Spinal cord (tissue), 10 donors: ENCODE data around the gene PGP. TPM values are rescaled to one million over a fixed set of nuclear protein-coding genes. Genes with fewer than 3 reads are reported as not detected.

Experiments used
- DNase-seq, 6 donors: peaks; one replicate each; pipeline versions ENCODE4 v3.0.0 to v3.0.0-alpha.2; 2013 to 2015; ENCODE audit warnings: low spot score in 6 of 6, low read depth in 4 of 6
- H3K27ac ChIP-seq: one replicate; pipeline ENCODE4 v1.5.1; 2013; ENCODE audit warnings: low read depth, low read length, control low read depth
- H3K27me3 ChIP-seq: one replicate; pipeline ENCODE4 v1.6.1; 2013; ENCODE audit warnings: low read length; ENCODE audit not compliant: control insufficient read depth, insufficient read depth
- H3K36me3 ChIP-seq: one replicate; pipeline ENCODE4 v1.6.1; 2013; ENCODE audit warnings: low read length; ENCODE audit not compliant: control insufficient read depth, insufficient read depth
- H3K4me1 ChIP-seq: one replicate; pipeline ENCODE4 v1.6.1; 2013; ENCODE audit warnings: low read length; ENCODE audit not compliant: control insufficient read depth, insufficient read depth
- H3K4me3 ChIP-seq: one replicate; pipeline ENCODE4 v1.5.1; 2013; ENCODE audit warnings: low read depth, low read length, control low read depth
- H3K9me3 ChIP-seq: one replicate; pipeline ENCODE4 v1.6.1; 2013; ENCODE audit warnings: low read length; ENCODE audit not compliant: control insufficient read depth, insufficient read depth
- WGBS: methylation state at CpG from one replicate; pipeline ENCODE4 v1.1.5; 2013; ENCODE audit warnings: missing lambda C conversion rate; ENCODE audit not compliant: insufficient coverage; 5-methylcytosine and 5-hydroxymethylcytosine counted together
- polyA plus RNA-seq, 2 donors: library from polyadenylated mRNA; unstranded; fragments of 120-200 nt; gene quantifications; one replicate each; pipeline ENCODE4 v1.2.1, GENCODE V29; 2013; ENCODE audit not compliant: insufficient read length in 2 of 2
- total RNA-seq, 2 donors: library from RNA; depleted of rRNA in 1 of 2; stranded (reverse); fragments of 120-200 nt in 1 of 2; fragments of >200 nt in 1 of 2; gene quantifications; one replicate each; pipeline versions ENCODE4 v1.2.3 to v1.2.4, GENCODE V29; 2013 to 2014
- donor health status: healthy.

PGP gene
- total and polyA plus RNA-seq, 4 donors, result 15.9 to 35.7 (median 21.8) TPM

GRCh38 chr16:2171601-2172178, 43.0 kb downstream of the PGP start:
- H3K4me3 ChIP-seq, result no peak overlapping the region
- no peaks in the 10 kb centered on the region for H3K9me3 ChIP-seq
- no peaks in the 10 kb centered on the region for H3K27me3 ChIP-seq
- no peak overlapping the region for H3K27ac ChIP-seq
- DNase-seq, result no peak
- peaks cover 100% of the 10 kb centered on the region for H3K36me3 ChIP-seq
- 95% methylated on average over 27 of the region's 28 CpGs for WGBS
- peaks cover 8% of the 10 kb centered on the region for H3K4me1 ChIP-seq

DNA sequence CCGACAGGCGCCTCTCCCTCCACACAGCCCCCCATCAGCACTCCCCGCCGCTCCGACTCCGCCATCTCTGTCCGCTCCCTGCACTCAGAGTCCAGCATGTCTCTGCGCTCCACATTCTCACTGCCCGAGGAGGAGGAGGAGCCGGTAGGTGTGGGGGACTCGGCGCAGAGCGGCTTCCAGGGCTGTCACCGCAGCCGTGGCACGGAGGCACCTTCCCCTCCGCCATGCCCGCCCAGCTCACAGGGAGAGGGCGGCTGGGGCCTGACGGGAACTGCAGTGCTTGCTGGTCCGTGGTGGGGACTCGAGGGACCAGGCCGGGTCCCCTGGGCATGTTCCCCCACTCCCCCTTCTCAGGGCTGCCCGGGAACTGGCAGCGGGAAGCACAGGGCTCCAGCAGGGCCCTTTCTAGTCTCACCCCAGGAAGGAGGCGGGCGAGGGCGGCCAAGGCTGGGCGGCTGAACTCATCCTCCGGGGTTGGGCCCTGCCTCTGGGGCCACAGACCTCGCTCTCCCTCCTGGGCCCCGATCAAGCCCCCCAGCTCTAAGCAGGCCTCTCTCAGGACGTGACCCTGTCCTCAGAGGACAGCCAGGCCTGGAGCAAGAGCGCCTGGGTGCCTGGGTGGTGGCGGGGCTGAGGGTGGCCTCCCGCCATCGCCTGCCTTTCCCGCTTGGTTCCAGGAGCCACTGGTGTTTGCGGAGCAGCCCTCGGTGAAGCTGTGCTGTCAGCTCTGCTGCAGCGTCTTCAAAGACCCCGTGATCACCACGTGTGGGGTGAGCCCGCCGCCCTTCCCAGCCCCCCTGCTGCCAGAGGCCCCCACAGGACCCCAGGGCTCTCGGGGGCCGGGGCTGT, 43.8 kb downstream of the PGP start:
- no peaks in the 10 kb centered on the region for H3K9me3 ChIP-seq
- no peak overlapping the region for H3K4me3 ChIP-seq
- H3K4me1 ChIP-seq, result peaks cover 8% of the 10 kb centered on the region
- H3K27me3 ChIP-seq, result no peaks in the 10 kb centered on the region
- H3K36me3 ChIP-seq, result peaks cover 100% of the 10 kb centered on the region
- DNase-seq, result no peak
- WGBS, result 93% methylated on average over 43 of the region's 47 CpGs
- no peak overlapping the region for H3K27ac ChIP-seq

GRCh38 chr16:2170080-2170479, 44.6 kb downstream of the PGP start:
- H3K4me1 ChIP-seq, result peaks cover 8% of the 10 kb centered on the region
- no peaks in the 10 kb centered on the region for H3K9me3 ChIP-seq
- no peak for DNase-seq
- H3K36me3 ChIP-seq, result peaks cover 100% of the 10 kb centered on the region
- H3K27ac ChIP-seq, result no peak overlapping the region
- WGBS, result 87% methylated on average over 12 of the region's 18 CpGs
- no peak overlapping the region for H3K4me3 ChIP-seq
- no peaks in the 10 kb centered on the region for H3K27me3 ChIP-seq

- no peak for DNase-seq
- Histone ChIP-seq H3K36me3 (peaks cover 96% of the 10 kb centered on the region), H3K4me1 (peaks cover 11% of the 10 kb centered on the region), H3K27me3 (no peaks in the 10 kb centered on the region), H3K27ac (no peak overlapping the region), H3K4me3 (no peak overlapping the region), H3K9me3 (no peaks in the 10 kb centered on the region)
- WGBS, result 95% methylated on average over 16 of the region's 18 CpGs
These were observed 47.5 kb downstream of the PGP start for GRCh38 chr16:2167068-2167638.

GRCh38 chr16:2166263-2167067, 48.2 kb downstream of the PGP start:
- no peak overlapping the region for H3K4me3 ChIP-seq
- WGBS, result 92% methylated on average over 14 of the region's 17 CpGs
- H3K27me3 ChIP-seq, result no peaks in the 10 kb centered on the region
- no peaks in the 10 kb centered on the region for H3K9me3 ChIP-seq
- no peak overlapping the region for H3K27ac ChIP-seq
- peaks cover 18% of the 10 kb centered on the region for H3K4me1 ChIP-seq
- no peak for DNase-seq
- H3K36me3 ChIP-seq, result peaks cover 96% of the 10 kb centered on the region

GRCh38 chr16:2165861-2166260, 48.8 kb downstream of the PGP start:
- 98% methylated on average over 11 of the region's 12 CpGs for WGBS
- Histone ChIP-seq H3K27me3 (no peaks in the 10 kb centered on the region), H3K4me1 (peaks cover 24% of the 10 kb centered on the region), H3K4me3 (no peak overlapping the region), H3K9me3 (no peaks in the 10 kb centered on the region), H3K36me3 (peaks cover 95% of the 10 kb centered on the region), H3K27ac (no peak overlapping the region)
- DNase-seq, result no peak

DNA sequence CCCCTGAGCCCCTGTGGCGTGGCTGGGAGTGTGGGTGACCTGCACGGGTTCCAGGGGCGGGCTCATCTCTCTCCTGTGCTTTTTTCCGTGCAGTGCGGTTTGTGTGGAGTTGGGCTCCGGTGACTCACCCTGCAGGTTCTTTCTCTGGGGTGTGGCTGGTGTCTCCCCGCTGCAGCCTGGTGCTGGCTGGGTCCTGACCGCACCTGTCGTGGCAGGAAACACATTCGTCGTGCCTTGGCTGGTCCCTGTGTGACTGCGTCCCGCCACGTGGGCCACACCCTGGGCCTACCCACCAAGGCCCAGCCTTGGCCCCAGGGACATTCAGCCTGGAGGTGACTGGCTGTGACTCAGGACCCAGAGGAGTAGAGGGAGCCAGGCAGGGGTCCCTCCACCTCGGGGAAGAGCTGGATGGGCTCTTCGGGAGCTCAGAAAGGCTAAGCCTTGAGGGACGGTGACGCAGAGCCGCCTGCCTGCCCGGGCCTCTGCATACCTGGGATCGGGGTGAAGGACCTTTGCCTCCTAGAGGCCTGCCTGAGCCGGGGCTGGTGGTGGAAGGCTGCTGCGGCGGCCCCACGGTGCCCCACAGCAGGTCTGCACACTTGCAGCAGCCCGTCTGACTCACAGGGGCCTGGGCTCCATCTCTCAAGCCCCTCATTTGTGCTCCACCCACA, 51.3 kb downstream of the PGP start:
- no peak overlapping the region for H3K27ac ChIP-seq
- peaks cover 41% of the 10 kb centered on the region for H3K4me1 ChIP-seq
- DNase-seq, result no peak
- H3K27me3 ChIP-seq, result no peaks in the 10 kb centered on the region
- peaks cover 91% of the 10 kb centered on the region for H3K36me3 ChIP-seq
- 93% methylated on average over 23 of the region's 26 CpGs for WGBS
- H3K4me3 ChIP-seq, result no peak overlapping the region
- no peaks in the 10 kb centered on the region for H3K9me3 ChIP-seq

- Histone ChIP-seq H3K36me3 (peaks cover 91% of the 10 kb centered on the region), H3K4me1 (peaks cover 48% of the 10 kb centered on the region), H3K27me3 (no peaks in the 10 kb centered on the region), H3K4me3 (no peak overlapping the region), H3K27ac (no peak overlapping the region), H3K9me3 (no peaks in the 10 kb centered on the region)
- 72% methylated on average over 11 of the region's 13 CpGs for WGBS
- no peak for DNase-seq
These were observed 51.9 kb downstream of the PGP start for GRCh38 chr16:2162676-2163118.

GRCh38 chr16:2161911-2162310, 52.7 kb downstream of the PGP start:
- no peaks in the 10 kb centered on the region for H3K27me3 ChIP-seq
- no peaks in the 10 kb centered on the region for H3K9me3 ChIP-seq
- no peak overlapping the region for H3K4me3 ChIP-seq
- 97% methylated on average over 10 of the region's 10 CpGs for WGBS
- peaks cover 56% of the 10 kb centered on the region for H3K4me1 ChIP-seq
- H3K36me3 ChIP-seq, result peaks cover 90% of the 10 kb centered on the region
- no peak overlapping the region for H3K27ac ChIP-seq
- DNase-seq, result no peak
